ENCODE results near the gene NR2E1.

GRCh38 chr6:108193835-108194234, 28.0 kb downstream of the NR2E1 start:
- TF ChIP-seq POLR2A (IDR thresholded peaks at IDR 0.05), result no peak
- TF ChIP-seq, protein P1, sequence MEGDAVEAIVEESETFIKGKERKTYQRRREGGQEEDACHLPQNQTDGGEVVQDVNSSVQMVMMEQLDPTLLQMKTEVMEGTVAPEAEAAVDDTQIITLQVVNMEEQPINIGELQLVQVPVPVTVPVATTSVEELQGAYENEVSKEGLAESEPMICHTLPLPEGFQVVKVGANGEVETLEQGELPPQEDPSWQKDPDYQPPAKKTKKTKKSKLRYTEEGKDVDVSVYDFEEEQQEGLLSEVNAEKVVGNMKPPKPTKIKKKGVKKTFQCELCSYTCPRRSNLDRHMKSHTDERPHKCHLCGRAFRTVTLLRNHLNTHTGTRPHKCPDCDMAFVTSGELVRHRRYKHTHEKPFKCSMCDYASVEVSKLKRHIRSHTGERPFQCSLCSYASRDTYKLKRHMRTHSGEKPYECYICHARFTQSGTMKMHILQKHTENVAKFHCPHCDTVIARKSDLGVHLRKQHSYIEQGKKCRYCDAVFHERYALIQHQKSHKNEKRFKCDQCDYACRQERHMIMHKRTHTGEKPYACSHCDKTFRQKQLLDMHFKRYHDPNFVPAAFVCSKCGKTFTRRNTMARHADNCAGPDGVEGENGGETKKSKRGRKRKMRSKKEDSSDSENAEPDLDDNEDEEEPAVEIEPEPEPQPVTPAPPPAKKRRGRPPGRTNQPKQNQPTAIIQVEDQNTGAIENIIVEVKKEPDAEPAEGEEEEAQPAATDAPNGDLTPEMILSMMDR (IDR thresholded peaks at IDR 0.05), result no peak
